ENCODE data around the gene SERP2. TPM values are rescaled to one million over a fixed set of nuclear protein-coding genes. Genes with fewer than 3 reads are reported as not detected.

SERP2 gene
- total RNA-seq, 1 experiment from 2014 or later: not detected

DNA sequence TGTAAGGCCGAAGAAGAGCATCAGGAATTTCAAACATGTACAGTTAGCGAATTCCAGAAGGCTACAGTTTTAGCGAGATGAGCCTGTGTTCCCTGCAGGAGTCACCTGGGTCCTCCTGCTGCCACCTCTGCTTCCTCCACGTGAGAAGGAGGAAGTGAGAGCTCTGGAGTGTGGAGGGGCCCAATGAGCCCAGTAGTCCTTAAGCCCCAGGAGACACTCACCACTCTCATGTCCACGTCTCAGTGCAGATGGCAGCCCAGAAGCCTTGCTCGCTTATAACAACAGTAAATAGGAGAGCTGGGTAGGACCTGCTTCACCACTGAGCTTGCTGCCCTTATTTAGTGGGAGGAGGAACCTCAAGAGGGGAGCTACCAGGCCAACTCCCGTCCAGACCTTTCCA lies 44.3 kb downstream of the SERP2 start:
- DNase-seq (ENCODE audit: low read depth, low spot score): no peak
- in situ Hi-C loops (cut with HindIII; ENCODE audit: low pct_unique_long_range_greater_than_20kb, low sequenced_read_pairs): no loop called here

DNA sequence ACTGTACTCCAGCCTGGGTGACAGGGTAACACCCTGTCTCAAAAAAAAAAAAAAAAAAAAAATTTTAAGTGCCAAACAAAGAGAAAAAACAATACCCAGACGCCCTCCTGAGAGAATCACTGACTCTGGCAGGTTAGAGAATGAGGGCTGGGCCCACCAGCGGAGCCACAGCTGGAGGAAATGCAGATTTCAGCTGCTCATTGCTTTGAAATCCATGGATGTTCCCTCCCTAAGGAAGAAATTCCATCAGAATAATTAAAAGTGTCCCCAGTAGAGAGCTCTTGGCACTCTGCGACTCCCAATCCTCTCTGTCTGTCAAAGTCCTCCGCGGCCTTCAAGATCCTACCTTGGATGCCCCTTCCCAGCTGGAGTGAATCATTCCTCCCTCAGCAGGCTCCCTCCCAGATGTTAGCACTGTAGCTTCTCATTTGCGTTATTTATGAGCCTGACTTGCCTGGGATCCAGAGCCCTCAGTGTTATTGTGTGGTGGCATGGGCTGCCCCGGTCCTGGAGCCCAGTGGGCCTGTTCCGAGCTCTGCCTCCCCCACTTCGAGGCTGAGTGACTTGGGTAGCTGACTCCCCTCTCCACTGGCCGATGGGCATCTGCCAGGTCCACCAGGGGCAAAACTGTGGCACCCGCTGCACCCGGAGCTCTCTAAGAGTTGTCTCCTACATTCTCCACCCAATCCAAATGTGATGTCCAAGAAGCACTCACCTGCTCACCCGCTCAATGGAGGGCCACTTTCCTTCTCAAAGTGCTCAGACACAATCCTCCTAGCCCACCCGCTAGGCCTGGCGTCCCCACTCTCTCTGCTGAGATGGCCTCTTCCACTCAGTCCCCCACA lies 47.0 kb downstream of the SERP2 start:
- no peak for DNase-seq (ENCODE audit: low read depth, low spot score)

GRCh38 chr13:44421853-44422525 lies 48.4 kb downstream of the SERP2 start:
- in situ Hi-C loops (cut with HindIII; ENCODE audit: low pct_unique_long_range_greater_than_20kb, low sequenced_read_pairs): no loop called here
- DNase-seq (ENCODE audit: low read depth, low spot score): no peak

More for the DNA sequence above, 47.0 kb downstream of the SERP2 start:
- in situ Hi-C loops (cut with HindIII; ENCODE audit: low pct_unique_long_range_greater_than_20kb, low sequenced_read_pairs): no loop called here

DNA sequence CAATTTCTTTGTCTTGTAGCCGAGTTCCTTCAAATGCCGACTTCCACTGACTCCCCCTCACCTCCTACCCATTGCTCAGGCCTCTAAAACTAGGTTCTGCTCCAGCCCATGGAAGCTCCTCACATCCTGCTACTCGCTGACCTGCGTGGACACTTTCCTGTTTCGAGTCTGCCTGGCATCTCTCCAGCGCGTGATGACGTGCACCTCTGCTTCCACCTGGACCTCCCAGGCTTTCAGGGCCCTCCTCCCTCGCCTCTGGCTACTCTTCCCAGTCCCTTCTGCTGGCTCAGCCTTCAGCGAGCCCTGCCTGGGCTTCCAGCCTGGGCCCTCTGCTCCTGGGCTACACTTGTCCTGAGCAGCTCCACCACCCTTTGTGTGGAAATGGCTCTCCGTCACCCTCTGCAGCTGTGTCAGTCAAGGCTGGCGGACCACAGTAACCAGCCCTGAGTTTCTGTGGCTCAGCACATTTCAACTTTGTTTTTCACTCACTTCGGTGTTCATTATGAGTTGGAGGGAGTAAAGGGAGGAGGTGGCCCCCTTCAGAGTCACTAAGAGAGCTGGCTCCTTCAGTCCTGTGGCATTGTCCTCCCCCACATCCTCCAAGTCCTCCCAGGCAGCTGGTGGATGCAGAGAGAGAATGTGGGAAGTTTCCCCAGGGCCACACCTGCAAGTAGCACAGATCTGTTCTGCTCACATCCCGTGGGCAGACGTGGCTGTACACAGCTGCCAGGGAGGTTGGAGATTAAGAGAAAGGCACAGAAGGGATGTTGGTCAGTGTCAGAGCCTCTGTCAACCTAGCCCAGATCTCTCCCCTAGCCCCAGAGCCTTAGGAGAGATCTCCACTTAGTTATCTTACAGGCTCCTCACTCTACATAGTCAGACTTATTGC lies 49.4 kb downstream of the SERP2 start:
- in situ Hi-C loops (cut with HindIII; ENCODE audit: low pct_unique_long_range_greater_than_20kb, low sequenced_read_pairs): no loop called here
- DNase-seq (ENCODE audit: low read depth, low spot score): no peak

DNA sequence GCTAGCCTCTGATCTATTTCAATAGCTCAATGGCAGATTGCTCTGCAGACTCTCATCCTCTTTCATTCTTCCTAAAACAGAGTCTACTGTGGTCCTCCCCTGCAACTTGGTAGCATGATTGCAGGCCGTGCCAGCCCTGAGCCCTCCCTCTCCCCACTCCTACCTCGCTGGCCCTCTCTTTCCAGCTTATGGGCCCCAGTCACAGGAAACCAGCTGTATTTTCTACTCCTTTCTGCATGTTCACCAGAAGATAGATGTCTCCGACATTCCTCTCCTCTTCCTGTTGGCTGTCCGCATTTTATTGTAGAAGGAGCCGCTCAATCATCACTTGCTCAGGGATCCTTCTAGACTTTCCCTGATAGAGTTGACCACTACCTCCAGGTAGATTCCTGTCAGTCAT lies 50.2 kb downstream of the SERP2 start:
- in situ Hi-C loops (cut with HindIII; ENCODE audit: low pct_unique_long_range_greater_than_20kb, low sequenced_read_pairs): no loop called here
- no peak for DNase-seq (ENCODE audit: low read depth, low spot score)

DNA sequence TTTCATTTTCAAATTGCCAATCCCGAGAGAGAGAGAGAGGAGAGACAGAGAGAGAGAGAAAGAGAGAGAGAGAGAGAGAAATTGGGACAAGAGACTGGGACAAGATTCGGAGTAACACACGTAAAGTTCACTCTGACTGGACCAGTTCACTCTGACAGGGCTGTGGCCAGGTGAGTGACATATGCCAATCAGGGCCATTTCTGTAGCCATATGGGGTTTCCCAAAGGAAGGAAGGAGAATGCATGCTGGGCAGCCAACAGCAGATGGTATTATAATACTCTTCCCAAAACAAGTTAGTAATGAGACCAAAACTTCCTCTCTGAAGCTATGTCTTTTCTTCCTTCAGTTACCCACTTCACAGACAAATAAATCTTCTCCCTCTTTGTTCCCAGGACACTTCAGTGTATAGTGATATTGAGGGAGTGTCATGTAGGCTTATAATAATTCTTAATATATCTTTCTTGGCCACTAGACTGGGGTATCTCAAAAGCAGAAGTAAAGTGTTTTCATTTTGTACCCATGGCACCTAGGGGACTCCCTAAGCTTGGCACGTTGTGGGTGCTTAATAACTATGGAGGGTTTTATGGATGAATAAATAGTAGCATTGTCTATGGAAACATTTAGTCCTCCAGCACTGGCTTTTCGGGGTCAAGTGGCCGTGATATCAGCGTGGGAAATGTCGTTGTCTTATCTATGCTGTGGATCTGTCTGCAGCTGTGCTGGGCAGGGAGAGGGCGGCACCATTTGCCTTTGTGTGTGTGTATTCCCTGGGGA lies 51.6 kb downstream of the SERP2 start:
- in situ Hi-C loops (cut with HindIII; ENCODE audit: low pct_unique_long_range_greater_than_20kb, low sequenced_read_pairs): loop anchor here (25.0 kb wide), 1 partner anchor 388 kb away; no protein-coding TSS in a partner anchor
- no peak for DNase-seq (ENCODE audit: low read depth, low spot score)

DNA sequence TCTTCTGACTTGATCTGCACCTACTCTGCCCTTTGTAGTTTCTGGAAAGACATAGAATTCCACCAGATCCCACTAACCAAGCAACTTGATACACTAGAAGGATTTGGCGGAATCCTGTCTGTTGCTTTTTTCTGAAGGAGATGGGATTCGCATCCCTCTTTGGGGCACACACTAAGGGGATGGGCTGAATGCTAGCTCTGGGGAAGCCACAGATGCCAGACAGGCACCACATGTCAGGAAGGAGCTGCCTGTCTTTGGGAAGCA lies 52.1 kb downstream of the SERP2 start:
- in situ Hi-C loops (cut with HindIII; ENCODE audit: low pct_unique_long_range_greater_than_20kb, low sequenced_read_pairs): loop anchor here (25.0 kb wide), 1 partner anchor 388 kb away; no protein-coding TSS in a partner anchor
- DNase-seq (ENCODE audit: low read depth, low spot score): no peak

GRCh38 chr13:44426461-44426860 lies 52.8 kb downstream of the SERP2 start:
- in situ Hi-C loops (cut with HindIII; ENCODE audit: low pct_unique_long_range_greater_than_20kb, low sequenced_read_pairs): loop anchor here (25.0 kb wide), 1 partner anchor 389 kb away; no protein-coding TSS in a partner anchor
- DNase-seq (ENCODE audit: low read depth, low spot score): no peak

- in situ Hi-C loops (cut with HindIII; ENCODE audit: low pct_unique_long_range_greater_than_20kb, low sequenced_read_pairs): loop anchor here (25.0 kb wide), 1 partner anchor 392 kb away; no protein-coding TSS in a partner anchor
- peak; percentile 99 for DNase-seq (ENCODE audit: low read depth, low spot score)
Observed at GRCh38 chr13:44429311-44429710, 55.7 kb downstream of the SERP2 start.

- in situ Hi-C loops (cut with HindIII; ENCODE audit: low pct_unique_long_range_greater_than_20kb, low sequenced_read_pairs): loop anchor here (25.0 kb wide), 1 partner anchor 394 kb away; no protein-coding TSS in a partner anchor
- peak; percentile 9 for DNase-seq (ENCODE audit: low read depth, low spot score)
Observed at GRCh38 chr13:44431150-44431549, 57.5 kb downstream of the SERP2 start.

DNA sequence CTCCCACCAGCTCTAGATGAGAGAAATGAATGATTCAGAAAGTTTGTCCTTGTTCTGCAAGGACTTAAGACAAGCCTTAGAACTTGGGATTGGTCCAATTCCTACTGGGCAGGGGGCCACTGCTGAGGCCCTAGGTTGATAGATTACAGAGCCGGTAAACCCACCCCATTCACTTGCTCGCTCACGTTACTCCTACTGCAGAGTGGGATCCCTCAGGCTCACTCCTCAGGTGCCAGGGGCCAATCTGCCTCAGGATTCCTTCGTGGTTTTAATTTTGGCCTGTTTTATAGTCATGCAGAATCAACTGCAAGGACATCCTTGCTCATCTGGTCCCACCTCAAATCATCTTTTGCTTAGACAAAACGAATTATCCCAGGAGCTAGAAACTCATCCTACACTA lies 59.0 kb downstream of the SERP2 start:
- in situ Hi-C loops (cut with HindIII; ENCODE audit: low pct_unique_long_range_greater_than_20kb, low sequenced_read_pairs): loop anchor here (25.0 kb wide), 1 partner anchor 395 kb away; no protein-coding TSS in a partner anchor
- DNase-seq (ENCODE audit: low read depth, low spot score): no peak

GRCh38 chr13:44433863-44434765 lies 60.5 kb downstream of the SERP2 start:
- no peak for DNase-seq (ENCODE audit: low read depth, low spot score)
- in situ Hi-C loops (cut with HindIII; ENCODE audit: low pct_unique_long_range_greater_than_20kb, low sequenced_read_pairs): loop anchor here (25.0 kb wide), 1 partner anchor 397 kb away; no protein-coding TSS in a partner anchor

DNA sequence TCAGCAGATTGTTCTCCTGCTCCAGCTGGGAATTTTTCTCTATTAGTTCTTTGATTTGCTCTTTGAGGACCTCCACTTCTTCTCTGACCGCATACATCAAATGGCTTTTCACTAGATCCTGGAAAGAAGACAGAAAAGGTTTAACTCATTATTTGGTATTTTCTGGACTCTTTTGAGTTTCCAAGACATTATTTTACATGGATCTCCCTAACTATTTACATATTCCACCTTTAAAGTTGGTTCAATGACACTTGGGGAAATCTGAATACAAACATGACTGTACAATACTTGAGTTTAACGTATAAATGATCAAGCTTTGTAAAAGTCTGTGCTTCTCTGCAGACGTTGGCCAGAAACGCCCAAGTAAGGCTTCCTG lies 61.1 kb downstream of the SERP2 start:
- no peak for DNase-seq (ENCODE audit: low read depth, low spot score)
- in situ Hi-C loops (cut with HindIII; ENCODE audit: low pct_unique_long_range_greater_than_20kb, low sequenced_read_pairs): loop anchor here (25.0 kb wide), 1 partner anchor 397 kb away; no protein-coding TSS in a partner anchor

DNA sequence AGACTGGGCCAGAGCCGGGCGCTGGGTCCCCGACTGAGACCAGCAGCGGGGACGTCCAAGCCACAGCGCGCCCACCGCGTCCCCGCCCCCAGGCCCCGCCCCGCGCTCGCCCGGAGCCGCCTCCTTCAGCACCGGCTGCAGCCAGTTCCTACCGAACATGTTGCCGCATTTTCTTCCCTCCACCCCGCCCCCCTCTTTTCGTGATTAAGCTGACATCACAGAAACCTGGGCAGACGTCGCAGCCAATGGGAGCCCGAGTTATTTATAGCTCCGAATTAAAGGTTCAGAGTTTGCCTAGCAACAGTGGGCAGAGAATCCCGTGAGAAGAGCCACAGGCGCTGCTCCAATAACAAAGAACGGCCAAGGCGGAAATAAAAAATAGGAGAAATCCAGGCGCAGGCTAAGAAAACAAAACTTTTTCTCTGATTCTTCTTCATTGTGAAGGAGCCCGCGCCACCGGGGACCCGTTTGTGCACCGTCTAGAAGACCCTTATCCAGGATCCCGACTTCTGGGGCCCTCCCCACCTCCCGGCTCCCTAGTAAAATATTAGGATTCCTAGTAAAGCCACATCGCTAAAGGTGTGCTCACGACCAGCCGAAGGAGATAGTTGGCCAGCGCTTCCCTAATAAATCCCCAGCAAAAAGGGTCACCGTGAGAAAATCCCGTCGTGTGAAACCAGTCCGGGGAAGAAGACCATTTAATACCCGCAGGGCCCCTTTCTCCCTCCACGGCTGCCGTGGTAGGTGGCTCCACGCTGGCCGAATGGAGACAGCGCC lies 61.7 kb downstream of the SERP2 start:
- in situ Hi-C loops (cut with HindIII; ENCODE audit: low pct_unique_long_range_greater_than_20kb, low sequenced_read_pairs): loop anchor here (25.0 kb wide), 1 partner anchor 398 kb away; no protein-coding TSS in a partner anchor
- DNase-seq (ENCODE audit: low read depth, low spot score): peak; percentile 98

GRCh38 chr13:44435919-44436510 lies 62.4 kb downstream of the SERP2 start:
- in situ Hi-C loops (cut with HindIII; ENCODE audit: low pct_unique_long_range_greater_than_20kb, low sequenced_read_pairs): loop anchor here (25.0 kb wide), 1 partner anchor 399 kb away; no protein-coding TSS in a partner anchor
- DNase-seq (ENCODE audit: low read depth, low spot score): no peak

Data from SK-MEL-5 (cell line).